HG03354 (cell line): Measurements from ENCODE around the gene IL23R.

Experiments
- ATAC-seq: cut with Tn5 transposase; IDR thresholded peaks from one replicate; pipeline ENCODE4 v1.9.1; 2021; ENCODE audit warnings: mild to moderate bottlenecking; ENCODE audit not compliant: unreplicated experiment, poor library complexity, severe bottlenecking

Gene IL23R

GRCh38 chr1:67281244-67281643 lies 115.0 kb downstream of the IL23R start:
- no peak for ATAC-seq

- peak; percentile 94 for ATAC-seq
Measured at GRCh38 chr1:67285780-67286488, 119.7 kb downstream of the IL23R start.

GRCh38 chr1:67290236-67290635 lies 124.0 kb downstream of the IL23R start:
- no peak for ATAC-seq

- ATAC-seq, result no peak
Measured at GRCh38 chr1:67294836-67295617, 128.8 kb downstream of the IL23R start.

- ATAC-seq, result no peak
Measured at GRCh38 chr1:67298762-67299161, 132.5 kb downstream of the IL23R start.

GRCh38 chr1:67299296-67299695 lies 133.0 kb downstream of the IL23R start:
- no peak for ATAC-seq

- no peak for ATAC-seq
Measured at GRCh38 chr1:67300561-67300960, 134.3 kb downstream of the IL23R start.

GRCh38 chr1:67304023-67304422 lies 137.8 kb downstream of the IL23R start:
- ATAC-seq, result no peak

GRCh38 chr1:67306547-67306946 lies 140.3 kb downstream of the IL23R start:
- no peak for ATAC-seq

- ATAC-seq, result no peak
Measured at GRCh38 chr1:67307251-67308060, 141.2 kb downstream of the IL23R start, which contains the start of gene IL12RB2. IL12RB2 (plus strand) TSS chr1:67307873; CDS start chr1:67320369, 12,496 bp downstream.

- ATAC-seq, result no peak
Measured at GRCh38 chr1:67308136-67308535, 141.9 kb downstream of the IL23R start.
